IMR-90 (cell line): ENCODE results near the gene ENPP3. TPM values are rescaled to one million over a fixed set of nuclear protein-coding genes. Genes with fewer than 3 reads are reported as not detected.

Source experiments
- ATAC-seq: fragments of 200-7000 bp; cut with Tn5 transposase; 2 replicates; pipeline ENCODE4 v1.9.1; 2020; ENCODE audit warnings: low read depth, mild to moderate bottlenecking, moderate library complexity
- BruUV-seq: library from RNA; stranded (reverse); fragments of 400-500 nt; replicated peaks from 2 replicates; lab custom pipeline; 2021; lab: Mats Ljungman, UMichigan
- CTCF ChIA-PET: fragments of 300-600 bp; formaldehyde crosslinking; extraction: SDS; loops from one replicate; lab custom pipeline; 2021; ENCODE audit warnings: antibody characterized with exemption; lab: Yijun Ruan, JAX
- POLR2A ChIA-PET: fragments of 300-600 bp; sonication (Branson Sonifier 250); formaldehyde crosslinking; loops from one replicate; lab custom pipeline; 2022; ENCODE audit warnings: antibody characterized with exemption; ENCODE audit not compliant: unreplicated experiment; lab: Charles Lee
- DNase-seq: peaks from one replicate; pipeline ENCODE4 v3.0.0; 2013
- H2AFZ ChIP-seq: replicated peaks from 2 replicates; pipeline ENCODE3; 2013; ENCODE audit warnings: low read length, mild to moderate bottlenecking; ENCODE audit not compliant: poor library complexity
- H2AK5ac ChIP-seq: 2 replicates; pipeline ENCODE4 v1.6.1; 2013; ENCODE audit warnings: low read depth, low read length, inconsistent platforms
- H2AK9ac ChIP-seq: replicated peaks from 2 replicates; pipeline ENCODE3; 2013; ENCODE audit warnings: mild to moderate bottlenecking, low read depth, low read length, moderate library complexity; ENCODE audit not compliant: poor library complexity
- H2BK120ac ChIP-seq: 2 replicates; pipeline ENCODE4 v1.6.1; 2013; ENCODE audit warnings: low read depth, low read length, inconsistent platforms
- H2BK15ac ChIP-seq: 3 replicates; pipeline ENCODE4 v1.6.1; 2013; ENCODE audit warnings: low read depth, low read length, inconsistent platforms
- H2BK20ac ChIP-seq: 2 replicates; pipeline ENCODE4 v1.6.1; 2013; ENCODE audit warnings: low read depth, mild to moderate bottlenecking, inconsistent platforms, low read length, moderate library complexity
- H2BK5ac ChIP-seq: 2 replicates; pipeline ENCODE4 v1.6.1; 2013; ENCODE audit warnings: mild to moderate bottlenecking, low read depth, low read length, inconsistent platforms; ENCODE audit not compliant: poor library complexity, severe bottlenecking
- H3K14ac ChIP-seq: replicated peaks from 2 replicates; pipeline ENCODE4 v1.6.1; 2013; ENCODE audit warnings: low read depth, low read length, inconsistent platforms
- H3K18ac ChIP-seq: 2 replicates; pipeline ENCODE4 v1.6.1; 2013; ENCODE audit warnings: low read depth, low read length, control low read depth
- H3K23ac ChIP-seq: 2 replicates; pipeline ENCODE4 v1.6.1; 2013; ENCODE audit warnings: low read depth, low read length, inconsistent platforms
- H3K27ac ChIP-seq: 2 replicates; pipeline ENCODE4 v1.5.1; 2013; ENCODE audit warnings: mild to moderate bottlenecking, control low read depth, low read length; ENCODE audit not compliant: insufficient read depth
- H3K27me3 ChIP-seq: 2 replicates; pipeline ENCODE4 v1.6.1; 2013; ENCODE audit warnings: low read length; ENCODE audit not compliant: control insufficient read depth, insufficient read depth
- H3K36me3 ChIP-seq: 2 replicates; pipeline ENCODE4 v1.6.1; 2013; ENCODE audit warnings: low read length, mixed read lengths; ENCODE audit not compliant: control insufficient read depth, insufficient read depth
- H3K4ac ChIP-seq: 2 replicates; pipeline ENCODE4 v1.6.1; 2013; ENCODE audit warnings: low read depth, low read length, inconsistent platforms
- H3K4me1 ChIP-seq: 2 replicates; pipeline ENCODE4 v1.6.1; 2013; ENCODE audit warnings: low read length, mixed read lengths; ENCODE audit not compliant: control insufficient read depth, insufficient read depth
- H3K4me2 ChIP-seq: 2 replicates; pipeline ENCODE4 v1.6.1; 2013; ENCODE audit warnings: low read depth, mild to moderate bottlenecking, control low read depth, low read length, moderate library complexity
- H3K4me3 ChIP-seq: 2 replicates; pipeline ENCODE4 v1.5.1; 2013; ENCODE audit warnings: low read depth, mild to moderate bottlenecking, control low read depth, low read length, moderate library complexity; ENCODE audit not compliant: insufficient read depth
- H3K56ac ChIP-seq: 2 replicates; pipeline ENCODE4 v1.6.1; 2013; ENCODE audit warnings: low read length, inconsistent platforms; ENCODE audit not compliant: insufficient read depth; ENCODE audit errors: extremely low read depth
- H3K79me1 ChIP-seq, 2 experiments: 2 replicates each; pipeline ENCODE4 v1.6.1; 2013; ENCODE audit warnings: low read length in 2 of 2, inconsistent platforms in 1 of 2, low read depth in 1 of 2
- H3K9ac ChIP-seq: 2 replicates; pipeline ENCODE4 v1.6.1; 2013; ENCODE audit warnings: low read depth, low read length, control low read depth
- H3K9me1 ChIP-seq: 2 replicates; pipeline ENCODE4 v1.6.1; 2013; ENCODE audit warnings: low read length, inconsistent platforms; ENCODE audit not compliant: insufficient read depth
- H3K9me3 ChIP-seq: 2 replicates; pipeline ENCODE4 v1.6.1; 2013; ENCODE audit warnings: low read length; ENCODE audit not compliant: control insufficient read depth, insufficient read depth
- H4K20me1 ChIP-seq: 2 replicates; pipeline ENCODE4 v1.6.1; 2013; ENCODE audit warnings: low read length, inconsistent platforms; ENCODE audit not compliant: insufficient read depth
- H4K5ac ChIP-seq: 2 replicates; pipeline ENCODE4 v1.6.1; 2013; ENCODE audit warnings: mild to moderate bottlenecking, low read depth, low read length, control low read depth
- H4K8ac ChIP-seq, 2 experiments: 2 replicates each; pipeline ENCODE4 v1.6.1; 2013; ENCODE audit warnings: low read depth in 2 of 2, low read length in 2 of 2, control low read depth in 1 of 2, inconsistent platforms in 1 of 2
- H4K91ac ChIP-seq: 2 replicates; pipeline ENCODE4 v1.6.1; 2013; ENCODE audit warnings: low read depth, low read length, inconsistent platforms; ENCODE audit not compliant: insufficient read depth
- CEBPB ChIP-seq: IDR thresholded peaks from 2 replicates; pipeline ENCODE4 v1.6.1; 2012; ENCODE audit warnings: low read depth, low read length, improper control_type of control experiment
- MAZ ChIP-seq: IDR thresholded peaks from 2 replicates; pipeline ENCODE4 v1.6.1; 2012; ENCODE audit warnings: low read depth, mild to moderate bottlenecking, low read length, improper control_type of control experiment, moderate library complexity, borderline replicate concordance
- MXI1 ChIP-seq: IDR thresholded peaks from 2 replicates; pipeline ENCODE4 v1.6.1; 2012; ENCODE audit warnings: low read depth, mild to moderate bottlenecking, low read length, moderate library complexity, borderline replicate concordance
- POLR2A ChIP-seq: IDR thresholded peaks from 2 replicates; pipeline ENCODE4 v1.6.1; 2012; ENCODE audit warnings: mild to moderate bottlenecking, low read depth, low read length
- WGBS, 2 experiments: methylation state at CpG; one replicate each; pipeline versions ENCODE4 v1.1.5 to v1.1.7; 2013; ENCODE audit warnings: missing lambda C conversion rate in 2 of 2; ENCODE audit not compliant: insufficient read length in 1 of 2; ENCODE audit errors: extremely low coverage in 2 of 2; 5-methylcytosine and 5-hydroxymethylcytosine counted together
- dilution Hi-C: fragments of 300-500 bp; cut with HindIII; formaldehyde crosslinking; loops from one replicate; pipeline ENCODE4 v1.14.3; 2018; ENCODE audit warnings: low sequenced_read_pairs; ENCODE audit not compliant: unreplicated experiment
- in situ Hi-C: fragments of 300-500 bp; cut with MboI; formaldehyde crosslinking; loops from 3 replicates; pipeline ENCODE4 v1.14.3; 2019; ENCODE audit warnings: low sequenced_read_pairs, inconsistent platforms, mixed read lengths
- intact Hi-C: fragments of 100-400 bp; cut with micrococcal nuclease; formaldehyde crosslinking; loops from 2 replicates; pipeline ENCODE4 v1.10.0; 2022
- polyA plus RNA-seq, 3 experiments: library from polyadenylated mRNA; depleted of rRNA; stranded (reverse); fragments of >200 nt; gene quantifications; 2 replicates each; pipeline ENCODE4 v1.2.3, GENCODE V29; 2012; ENCODE audit warnings: low replicate concordance in 1 of 3
- total RNA-seq: library from RNA; depleted of rRNA; stranded (reverse); fragments of >200 nt; gene quantifications from 2 replicates; pipeline ENCODE4 v1.2.3, GENCODE V29; 2012
- TF ChIP-seq, protein P1 (sequence below): conservative IDR thresholded peaks from 2 replicates; pipeline ENCODE4 v1.5.1; 2012; ENCODE audit warnings: mild to moderate bottlenecking, low read depth, low read length, improper control_type of control experiment

ENPP3 gene
- total and polyA plus RNA-seq, 2 of the 4 experiments (the other 2 are of a cell fraction): under 0.01 to 0.05 TPM

DNA sequence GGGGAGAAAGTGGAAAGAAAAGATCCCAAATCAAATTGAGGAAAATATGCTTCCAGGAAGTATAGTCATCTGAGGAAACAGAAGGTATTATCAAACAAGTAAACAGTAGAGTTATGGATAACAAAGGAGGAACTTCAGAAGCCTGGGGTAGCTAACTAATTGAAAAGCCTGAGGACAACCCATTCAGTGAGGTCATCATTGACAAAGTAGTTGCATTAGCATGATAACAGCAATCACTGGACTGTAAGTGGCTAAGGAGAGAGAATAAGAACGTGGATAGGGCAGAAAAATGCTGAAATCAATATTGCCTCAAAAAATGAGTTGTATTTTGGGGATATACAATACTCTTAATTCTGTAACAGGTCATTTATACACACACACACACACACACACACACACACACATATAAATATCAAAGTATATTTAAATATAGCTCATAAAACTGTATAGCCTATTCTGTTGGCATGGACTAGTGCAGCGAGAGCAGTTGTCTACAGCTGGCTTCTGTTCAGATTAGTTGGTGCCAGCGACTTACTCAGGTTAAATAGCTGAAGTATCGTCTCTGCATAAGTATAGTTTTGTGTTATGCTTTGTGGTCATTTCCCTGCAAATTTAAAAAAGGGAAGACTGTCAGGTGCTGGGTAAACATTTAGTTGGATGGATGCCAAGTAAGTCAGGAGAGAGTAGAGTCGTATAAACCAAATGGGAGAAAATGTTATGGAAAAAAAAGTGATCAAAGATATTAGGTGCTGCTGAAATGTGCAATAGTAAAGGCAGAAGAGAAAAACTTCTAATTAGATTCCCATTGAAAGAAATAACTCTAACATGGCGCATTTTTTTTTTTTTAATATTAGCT is 107.6 kb downstream of the ENPP3 start:
- BruUV-seq: no TSS peak
- no peak overlapping the region for H3K9ac ChIP-seq
- no peak overlapping the region for H4K5ac ChIP-seq
- H3K36me3 ChIP-seq: no peaks in the 10 kb centered on the region
- WGBS, 2 experiments: 40% methylated on average over 1 of the region's 6 CpGs; no CpG with 5 or more reads in 1 of the 2 experiments
- no peak for ATAC-seq
- no peak overlapping the region for H4K8ac ChIP-seq
- H2BK5ac ChIP-seq: no peak overlapping the region
- no peaks in the 10 kb centered on the region for H3K9me3 ChIP-seq
- H3K14ac ChIP-seq: no peak overlapping the region
- TF ChIP-seq POLR2A: no peak
- no peak for TF ChIP-seq CEBPB
- no peak for TF ChIP-seq MAZ
- TF ChIP-seq, protein P1, sequence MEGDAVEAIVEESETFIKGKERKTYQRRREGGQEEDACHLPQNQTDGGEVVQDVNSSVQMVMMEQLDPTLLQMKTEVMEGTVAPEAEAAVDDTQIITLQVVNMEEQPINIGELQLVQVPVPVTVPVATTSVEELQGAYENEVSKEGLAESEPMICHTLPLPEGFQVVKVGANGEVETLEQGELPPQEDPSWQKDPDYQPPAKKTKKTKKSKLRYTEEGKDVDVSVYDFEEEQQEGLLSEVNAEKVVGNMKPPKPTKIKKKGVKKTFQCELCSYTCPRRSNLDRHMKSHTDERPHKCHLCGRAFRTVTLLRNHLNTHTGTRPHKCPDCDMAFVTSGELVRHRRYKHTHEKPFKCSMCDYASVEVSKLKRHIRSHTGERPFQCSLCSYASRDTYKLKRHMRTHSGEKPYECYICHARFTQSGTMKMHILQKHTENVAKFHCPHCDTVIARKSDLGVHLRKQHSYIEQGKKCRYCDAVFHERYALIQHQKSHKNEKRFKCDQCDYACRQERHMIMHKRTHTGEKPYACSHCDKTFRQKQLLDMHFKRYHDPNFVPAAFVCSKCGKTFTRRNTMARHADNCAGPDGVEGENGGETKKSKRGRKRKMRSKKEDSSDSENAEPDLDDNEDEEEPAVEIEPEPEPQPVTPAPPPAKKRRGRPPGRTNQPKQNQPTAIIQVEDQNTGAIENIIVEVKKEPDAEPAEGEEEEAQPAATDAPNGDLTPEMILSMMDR: no peak
- no peak for TF ChIP-seq MXI1
- in situ Hi-C loops (no loop called here), dilution Hi-C loops (no loop called here), intact Hi-C loops (no loop called here)
- CTCF ChIA-PET: no interaction called here
- H3K4me2 ChIP-seq: no peak overlapping the region
- no peak overlapping the region for H3K23ac ChIP-seq
- no peak overlapping the region for H3K18ac ChIP-seq
- H2BK20ac ChIP-seq: no peak overlapping the region
- H2AFZ ChIP-seq: no peak overlapping the region
- H2AK5ac ChIP-seq: no peak overlapping the region
- POLR2A ChIA-PET: no interaction called here
- no peaks in the 10 kb centered on the region for H3K79me1 ChIP-seq
- no peaks in the 10 kb centered on the region for H3K4me1 ChIP-seq
- no peak overlapping the region for H2AK9ac ChIP-seq
- H3K4ac ChIP-seq: no peak overlapping the region
- H2BK120ac ChIP-seq: no peak overlapping the region
- no peaks in the 10 kb centered on the region for H3K27me3 ChIP-seq
- no peaks in the 10 kb centered on the region for H4K20me1 ChIP-seq
- no peak for DNase-seq
- H3K27ac ChIP-seq: no peak overlapping the region
- no peak overlapping the region for H4K91ac ChIP-seq
- H3K56ac ChIP-seq: no peak overlapping the region
- H3K9me1 ChIP-seq: no peaks in the 10 kb centered on the region
- H3K4me3 ChIP-seq: no peak overlapping the region
- no peak overlapping the region for H2BK15ac ChIP-seq
